NCI-H69 (cell line): ENCODE measurements around the gene HES3.
A peak's percentile ranks its signal among the peaks of the same experiment; 100 is the strongest.

Experiments used
- DNase-seq: peaks from one replicate; lab custom pipeline; 2025; lab: John Stamatoyannopoulos, UW

HES3 gene

GRCh38 chr1:6279613-6280383 lies 35.8 kb downstream of the HES3 start:
- no peak for DNase-seq

GRCh38 chr1:6280761-6281451 lies 36.9 kb downstream of the HES3 start:
- peak; percentile 3 for DNase-seq

GRCh38 chr1:6281511-6282402 lies 37.8 kb downstream of the HES3 start:
- DNase-seq, result no peak

GRCh38 chr1:6282577-6283270 lies 38.7 kb downstream of the HES3 start:
- no peak for DNase-seq

- DNase-seq, result no peak
Measured at GRCh38 chr1:6285336-6285735, 41.4 kb downstream of the HES3 start.

GRCh38 chr1:6286266-6286665 lies 42.3 kb downstream of the HES3 start:
- DNase-seq, result no peak

- DNase-seq, result no peak
Measured at GRCh38 chr1:6287029-6287428, 43.0 kb downstream of the HES3 start.

- no peak for DNase-seq
Measured at GRCh38 chr1:6287431-6287886, 43.5 kb downstream of the HES3 start.

- no peak for DNase-seq
Measured at GRCh38 chr1:6288026-6288425, 44.0 kb downstream of the HES3 start.

- no peak for DNase-seq
Measured at GRCh38 chr1:6288665-6289064, 44.7 kb downstream of the HES3 start.

- no peak for DNase-seq
Measured at GRCh38 chr1:6292102-6292501, 48.1 kb downstream of the HES3 start.

GRCh38 chr1:6294080-6294889 lies 50.3 kb downstream of the HES3 start:
- DNase-seq, result no peak

GRCh38 chr1:6294890-6295556 lies 51.0 kb downstream of the HES3 start:
- no peak for DNase-seq
